Measurements from ENCODE around the gene PTGFRN.
"Not testable (repeated sequence)": the region's sequence is repeated elsewhere in the genome, so short reads cannot be mapped to it uniquely, and the experiment has no call there.

PTGFRN gene

DNA sequence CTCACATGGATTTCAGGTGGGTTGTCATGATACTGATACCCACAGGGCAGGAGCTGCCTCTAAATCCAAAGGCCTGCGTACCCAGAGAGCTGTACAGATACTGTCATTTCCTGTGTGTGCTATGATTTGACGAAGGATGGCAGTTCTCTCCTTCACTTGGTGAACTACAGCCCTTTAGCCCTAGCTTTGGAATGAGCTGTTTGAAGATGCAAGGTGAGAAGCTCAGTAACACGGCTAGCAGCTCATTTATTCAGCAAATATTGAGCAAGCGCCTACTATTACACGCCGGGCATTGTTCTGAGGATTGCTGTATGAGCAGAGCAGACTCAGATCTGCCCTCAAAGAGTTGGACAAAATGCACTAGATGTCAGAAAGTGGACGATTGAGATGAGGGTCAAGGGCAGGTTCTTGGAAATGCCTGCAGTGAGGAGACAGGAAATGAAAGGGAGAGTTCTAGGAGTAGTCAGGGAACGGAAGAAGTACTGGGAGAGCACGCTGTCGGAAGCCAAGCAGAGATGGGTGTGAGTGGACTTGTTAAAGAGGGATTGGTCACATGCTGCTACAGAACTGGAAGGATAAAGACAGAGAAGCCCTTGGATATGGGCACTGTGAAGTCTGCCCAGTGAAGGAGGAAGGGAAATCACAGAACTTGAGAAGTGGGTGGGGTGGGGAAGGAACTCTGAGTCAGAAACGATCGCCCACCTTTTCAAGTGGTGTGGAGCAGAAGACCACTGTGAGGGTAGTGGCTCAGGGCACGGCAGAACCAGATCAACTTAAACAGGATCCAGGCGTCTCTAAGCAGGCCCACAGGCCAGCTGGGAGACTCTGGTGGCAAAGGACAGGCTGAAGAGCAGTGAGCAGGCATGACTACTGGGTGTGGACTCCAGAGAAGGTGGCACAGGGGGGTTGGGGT is 7.1 kb downstream of the PTGFRN start:
- peak; percentile 25 for DNase-seq

DNA sequence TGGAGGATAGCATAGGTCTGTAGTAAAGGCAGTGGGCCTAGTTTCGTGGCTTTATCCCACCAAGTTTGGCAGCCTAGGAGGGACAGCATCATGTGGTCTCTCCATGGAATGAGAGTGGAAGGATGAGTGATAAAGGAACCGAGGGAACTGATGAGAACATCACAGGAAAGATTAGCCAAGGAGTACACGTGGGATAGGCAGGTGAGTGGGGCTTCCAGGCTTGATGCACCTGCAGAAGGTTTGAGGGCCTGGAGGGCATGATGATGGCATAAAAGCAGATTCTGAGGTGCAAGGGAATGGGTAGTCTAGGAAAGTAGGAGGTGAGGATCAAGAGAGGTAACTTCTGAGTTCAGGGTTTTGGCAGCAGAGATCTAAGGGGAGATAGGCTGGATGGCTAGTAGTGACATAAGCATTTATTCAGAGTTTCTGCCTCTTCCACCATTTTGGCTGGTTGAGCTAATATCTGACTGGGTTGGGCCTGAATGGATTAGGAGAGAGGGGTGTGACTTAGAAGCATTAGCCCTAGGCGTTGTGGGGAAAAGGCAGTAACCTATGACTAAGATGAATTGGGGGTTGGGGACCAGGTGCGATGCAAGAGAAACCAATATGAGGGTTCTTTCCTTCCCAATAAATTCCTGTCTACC is 9.1 kb downstream of the PTGFRN start:
- no peak for DNase-seq

DNA sequence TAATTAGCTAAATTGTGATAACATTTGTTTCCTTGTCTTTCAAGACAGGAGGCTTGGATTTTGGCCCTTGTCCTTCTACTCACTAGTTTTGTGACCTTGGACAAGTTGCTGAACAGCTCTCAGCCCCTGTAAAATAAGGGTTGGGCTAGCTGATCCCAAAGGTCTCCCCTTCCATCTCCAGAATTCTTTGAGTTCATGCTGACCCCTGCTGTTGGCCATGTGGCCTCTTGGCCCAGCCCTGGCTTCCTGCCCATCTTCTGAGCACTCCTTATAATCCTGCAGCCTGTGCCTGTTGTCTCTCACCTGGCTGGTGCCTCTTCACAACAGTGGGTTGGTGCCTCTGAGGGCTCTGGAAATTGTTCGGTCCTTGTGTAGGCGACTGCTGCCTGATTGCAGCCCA is 10.1 kb downstream of the PTGFRN start:
- no peak for DNase-seq

DNA sequence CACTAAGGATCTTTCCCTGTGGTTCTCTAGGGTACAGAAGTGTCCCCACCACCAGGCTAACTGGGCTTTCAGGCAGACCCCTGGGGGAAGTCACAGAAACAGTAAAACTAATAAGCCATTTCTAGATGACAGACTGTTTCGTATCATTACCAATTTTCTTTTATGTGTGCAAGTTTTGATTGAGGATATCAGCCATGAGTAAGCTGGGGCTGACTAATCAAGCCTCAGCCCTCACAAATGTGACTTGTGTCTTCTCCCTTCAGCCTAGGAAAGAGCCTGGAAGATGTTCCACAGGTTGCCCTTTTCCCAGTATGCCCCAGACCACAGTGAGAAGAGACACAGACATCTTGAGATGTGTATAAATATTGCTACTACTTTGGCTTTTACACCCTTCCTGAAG is 10.5 kb downstream of the PTGFRN start:
- DNase-seq: peak; percentile 29

DNA sequence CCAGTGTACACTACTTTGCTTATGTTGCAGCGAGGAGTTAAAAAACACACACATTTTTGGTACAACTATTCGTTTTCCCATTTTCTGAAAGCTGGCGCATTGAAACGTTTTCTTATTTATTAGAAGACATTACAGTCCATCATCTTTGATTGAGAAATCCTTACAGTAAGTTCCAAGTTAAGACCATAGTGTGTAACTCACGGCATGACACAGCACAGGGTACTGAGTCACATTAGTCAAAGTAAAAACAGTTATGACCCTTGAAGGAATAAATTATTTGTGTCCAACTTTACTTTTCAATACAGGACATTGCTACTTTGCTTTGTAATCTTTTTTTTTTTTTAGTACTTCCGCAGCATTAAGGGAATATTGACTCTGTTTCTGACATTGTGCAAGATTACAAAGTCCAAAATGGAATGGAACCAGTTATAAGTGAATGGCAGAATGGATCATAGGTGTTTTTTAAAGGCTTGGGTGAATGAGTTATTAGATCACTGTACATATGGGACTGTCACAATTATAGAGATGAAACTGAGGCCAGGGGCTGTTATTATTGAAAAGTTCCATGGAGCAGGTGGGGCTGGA is 11.7 kb downstream of the PTGFRN start:
- peak; percentile 24 for DNase-seq

DNA sequence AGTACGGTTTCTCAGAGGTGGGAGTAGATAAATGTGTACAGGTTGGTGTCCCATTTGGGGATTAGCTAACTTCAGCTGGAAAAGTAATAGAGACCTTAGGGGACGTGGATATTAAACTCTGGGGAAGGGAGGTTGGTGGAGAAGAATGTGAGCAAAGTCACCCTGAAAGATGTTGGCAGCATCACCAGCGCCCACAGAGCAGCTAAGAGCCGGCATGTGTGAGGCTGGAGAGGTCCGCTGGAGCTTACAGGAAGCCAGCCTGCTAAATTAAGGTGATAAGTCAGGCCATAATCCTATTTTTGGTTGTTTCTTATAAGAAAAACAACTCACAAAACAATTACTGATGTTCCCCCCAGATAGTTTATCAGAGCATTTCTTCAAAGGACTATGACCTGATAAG is 12.2 kb downstream of the PTGFRN start:
- no peak for DNase-seq

DNA sequence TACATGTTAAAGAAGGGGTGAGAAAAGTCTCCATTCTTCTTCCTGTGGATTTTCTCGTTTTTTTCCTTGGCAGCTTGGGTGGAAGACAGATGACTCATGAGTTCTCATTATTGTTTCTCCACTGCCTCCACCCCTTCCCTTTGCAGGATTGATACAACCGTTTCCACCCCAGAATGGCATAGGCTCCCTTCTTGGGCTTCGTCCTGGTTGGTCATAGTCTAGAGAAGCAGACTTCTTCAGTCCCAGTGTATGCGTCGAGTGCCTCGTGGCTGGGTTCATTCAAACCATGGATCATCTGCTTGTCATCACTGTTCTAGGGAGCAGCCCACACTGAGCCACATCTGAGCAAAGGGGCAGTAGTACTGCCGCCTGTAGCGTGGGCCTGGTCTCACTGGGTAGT is 13.7 kb downstream of the PTGFRN start:
- no peak for DNase-seq

DNA sequence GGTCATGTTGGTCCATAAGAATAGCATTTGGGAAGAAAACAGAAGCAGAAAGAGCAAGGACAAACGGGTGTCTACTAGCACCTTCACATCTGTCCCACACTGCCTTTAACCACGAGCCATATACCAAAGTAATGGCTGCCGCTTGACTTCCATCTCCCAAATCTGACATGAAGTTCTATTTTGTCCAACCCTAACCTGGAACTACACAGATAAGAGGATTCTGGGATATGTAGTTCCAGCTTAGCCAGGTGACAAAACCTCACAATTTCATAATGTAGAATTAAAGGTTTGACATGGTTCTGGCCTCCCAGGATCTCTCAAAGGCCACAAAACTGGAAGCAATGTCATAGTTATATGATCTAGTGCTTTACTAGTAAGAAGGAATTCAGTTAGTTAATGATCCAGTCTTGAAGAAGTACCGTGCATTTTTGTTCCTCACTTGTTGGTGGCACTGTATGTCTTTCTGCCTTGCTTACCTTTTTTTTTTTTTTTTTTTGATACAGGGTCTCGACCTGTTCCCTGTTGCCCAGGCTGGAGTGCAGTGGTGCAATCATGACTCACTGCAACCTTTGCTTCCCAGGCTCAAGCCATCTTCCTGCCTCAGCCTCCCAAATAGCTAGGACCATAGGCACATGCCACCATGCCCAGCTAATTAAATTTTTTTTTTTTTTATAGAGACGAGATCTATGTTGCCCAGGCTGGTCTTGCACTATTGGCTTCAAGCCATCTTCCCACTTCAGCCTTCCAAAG is 17.5 kb downstream of the PTGFRN start:
- DNase-seq: no peak

DNA sequence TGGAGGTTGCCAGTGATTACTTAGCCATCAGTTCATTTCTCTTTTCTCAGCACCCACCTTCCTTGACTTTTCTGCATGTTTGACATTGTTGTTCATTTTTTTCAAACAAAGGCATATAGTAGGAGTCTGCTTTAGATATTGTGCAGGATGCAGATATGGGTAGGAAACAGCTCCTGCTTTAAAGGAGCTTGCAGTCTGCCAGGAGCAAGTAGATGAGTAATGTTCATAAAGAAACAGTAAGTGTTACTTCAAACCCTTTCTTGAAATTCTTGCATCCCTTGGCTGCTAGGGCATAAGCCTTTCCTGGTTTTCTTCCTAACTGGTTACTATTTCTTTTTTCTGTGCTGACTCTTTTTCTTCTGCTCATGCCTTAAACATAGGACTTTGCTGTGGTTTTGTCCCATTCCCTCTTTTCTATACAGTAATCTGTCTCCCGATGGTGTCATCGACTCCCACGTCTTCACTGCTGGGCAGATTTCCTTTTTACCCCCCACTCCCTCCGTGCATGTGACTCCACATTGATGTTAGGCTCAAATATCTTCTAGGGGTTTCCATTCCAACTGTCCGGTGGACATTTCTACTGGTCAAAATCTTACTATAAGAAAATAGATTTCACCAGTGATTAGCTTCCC is 20.4 kb downstream of the PTGFRN start:
- DNase-seq: no peak

DNA sequence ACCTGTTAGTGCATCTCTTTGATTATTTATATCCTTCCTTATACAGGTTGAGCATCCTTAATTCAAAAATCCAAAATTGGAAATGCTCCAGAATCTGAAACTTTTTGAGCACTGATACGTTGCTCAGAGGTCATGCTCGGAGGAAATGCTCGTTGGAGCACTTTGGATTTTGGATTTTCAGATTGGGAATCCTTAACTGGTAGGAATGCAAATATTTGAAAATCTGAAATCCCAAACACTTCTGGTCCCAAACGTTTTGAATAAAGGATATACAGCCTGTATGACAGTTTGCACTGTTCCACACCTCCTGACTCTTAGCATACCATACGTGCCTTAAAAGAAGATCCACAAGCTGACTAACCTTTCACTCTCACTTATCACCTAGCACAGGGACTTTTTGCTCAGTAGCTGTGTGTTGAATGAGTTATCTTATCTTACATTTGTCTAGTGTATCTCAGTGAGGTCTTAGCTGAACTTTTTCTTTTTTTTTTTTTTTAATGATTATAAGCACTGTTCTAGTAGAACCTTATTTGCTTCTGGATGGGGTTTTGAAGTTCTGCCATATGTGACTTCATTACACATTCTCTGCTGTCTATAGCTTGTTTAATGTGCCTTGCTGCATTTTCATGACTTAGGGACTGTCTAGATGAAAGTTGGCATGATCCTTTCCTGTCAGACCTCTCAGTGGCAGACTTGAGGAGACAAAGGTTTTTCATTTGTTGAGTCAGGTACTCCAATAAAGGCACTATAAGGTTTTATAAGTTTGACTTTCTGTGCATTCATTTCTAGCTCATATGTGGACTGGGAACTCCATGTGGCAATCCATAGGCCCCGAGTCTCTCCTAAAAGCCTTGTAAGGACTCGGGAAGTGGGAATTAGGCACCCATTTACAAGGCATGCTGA is 21.6 kb downstream of the PTGFRN start:
- no peak for DNase-seq

DNA sequence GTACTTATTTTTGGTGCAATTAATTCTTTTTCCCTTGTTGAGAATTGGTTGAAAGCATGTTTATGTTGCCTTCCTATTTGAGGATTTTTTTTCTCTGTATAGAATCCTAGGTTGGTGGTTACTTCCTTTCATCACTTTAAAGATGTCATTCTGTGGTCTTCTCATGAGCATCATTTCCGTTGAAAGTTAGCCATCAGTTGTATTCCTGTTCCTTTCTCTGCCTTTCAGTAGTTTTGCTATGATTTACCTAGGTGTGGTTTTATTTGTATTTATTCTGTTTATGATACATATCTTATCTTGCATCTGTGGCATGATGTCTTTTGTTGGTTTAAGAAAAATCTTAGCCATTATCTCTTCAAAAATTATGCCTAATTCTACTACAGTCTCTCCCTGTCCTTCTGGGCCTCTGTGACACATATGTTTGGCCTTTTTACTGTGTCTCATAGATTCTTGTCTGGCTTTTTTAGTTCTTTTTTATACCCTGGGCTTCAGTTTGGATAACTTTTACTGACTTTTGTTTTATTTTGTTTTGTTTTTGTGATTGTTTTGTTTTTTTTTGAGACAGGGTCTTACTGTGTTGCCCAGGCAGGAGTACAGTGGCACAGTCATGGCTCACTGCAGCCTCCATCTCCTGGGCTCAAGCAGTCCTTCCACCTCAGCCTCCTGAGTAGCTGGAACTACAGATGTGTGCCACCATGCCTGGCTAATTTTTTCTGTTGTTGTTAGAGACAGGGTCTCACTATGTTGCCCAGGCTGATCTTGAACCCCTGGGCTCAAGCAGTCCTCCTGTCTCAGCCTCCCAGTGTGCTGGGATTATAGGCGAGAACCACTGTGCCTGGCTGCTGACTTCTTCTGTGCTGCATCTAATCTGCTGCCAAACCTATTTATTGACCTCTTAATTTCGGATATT is 24.1 kb downstream of the PTGFRN start:
- no peak for DNase-seq

DNA sequence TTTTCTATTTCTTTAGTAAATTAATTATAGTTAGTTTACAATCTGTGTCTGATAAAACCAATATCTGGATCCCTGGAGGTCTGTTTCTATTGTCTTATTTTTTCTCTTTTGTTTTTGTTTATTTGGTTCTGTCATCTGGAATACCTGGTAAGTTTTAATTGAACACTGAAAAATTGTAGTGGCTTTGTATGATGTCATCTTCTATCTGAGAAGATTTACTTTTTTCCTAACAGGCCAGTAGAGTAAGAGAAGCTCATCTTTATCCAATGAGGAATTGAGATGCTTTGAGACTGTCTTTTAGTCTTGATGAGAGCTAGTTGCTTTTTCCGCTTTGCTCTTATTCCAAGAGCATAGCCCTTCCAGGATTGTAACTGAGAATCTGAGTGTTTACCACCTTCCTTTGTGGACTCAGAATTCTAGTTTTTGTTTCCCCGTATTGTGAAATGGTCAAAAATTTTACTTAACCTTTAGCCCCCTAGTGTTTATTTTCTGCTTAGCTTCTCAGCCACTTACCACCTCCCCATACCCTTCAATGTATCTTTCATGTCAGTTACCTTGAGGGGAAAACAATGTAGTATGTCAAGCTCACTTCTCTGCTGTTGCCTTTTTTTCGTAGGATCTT is 25.0 kb downstream of the PTGFRN start:
- peak; percentile 59 for DNase-seq

DNA sequence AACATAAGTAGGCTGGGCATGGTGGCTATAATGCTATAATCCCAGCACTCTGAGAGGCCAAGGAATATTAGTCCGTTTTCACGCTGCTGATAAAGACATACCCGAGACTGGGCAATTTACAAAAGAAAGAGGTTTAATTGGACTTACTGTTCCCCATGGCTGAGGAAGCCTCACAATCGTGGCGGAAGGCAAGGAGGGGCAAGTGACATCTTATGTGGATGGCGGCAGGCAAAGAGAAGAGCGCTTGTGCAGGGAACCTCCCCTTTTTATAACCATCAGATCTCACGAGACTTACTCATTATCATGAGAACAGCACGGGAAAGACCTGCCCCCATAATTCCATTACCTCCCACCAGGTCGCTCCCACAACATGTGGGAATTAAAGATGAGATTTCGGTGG is 28.5 kb downstream of the PTGFRN start:
- no peak for DNase-seq

DNA sequence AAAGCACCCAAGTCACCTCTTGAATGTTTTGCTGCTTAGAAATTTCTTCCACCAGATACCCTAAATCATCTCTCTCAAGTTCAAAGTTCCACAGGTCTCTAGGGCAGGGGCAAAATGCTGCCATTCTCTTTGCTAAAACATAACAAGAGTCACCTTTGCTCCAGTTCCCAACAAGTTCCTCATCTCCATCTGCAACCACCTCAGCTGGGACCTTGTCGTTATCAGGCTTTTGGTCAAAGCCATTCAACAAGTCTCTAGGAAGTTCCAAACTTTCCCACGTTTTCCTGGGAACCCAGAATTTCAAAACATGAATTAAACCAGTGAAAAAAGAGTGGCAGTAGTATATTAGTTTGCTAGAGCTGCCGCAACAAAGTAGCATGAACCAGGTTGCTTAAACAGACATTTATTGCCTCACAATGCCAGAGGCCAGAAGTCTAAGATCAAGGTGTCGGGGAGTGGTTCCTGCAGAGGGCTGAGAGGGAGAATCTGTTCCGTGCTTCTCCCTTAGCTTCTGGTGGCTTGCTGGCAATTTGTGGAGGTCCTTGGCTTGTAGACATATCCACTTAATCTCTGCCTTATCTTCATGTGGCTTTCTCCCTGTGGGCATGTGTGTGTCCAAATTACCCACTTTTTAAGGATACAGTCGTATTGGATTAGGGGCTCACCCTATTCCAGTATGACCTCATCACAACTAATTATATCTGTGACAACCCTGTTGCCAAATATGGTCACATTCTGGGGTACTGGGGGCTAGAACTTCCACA is 30.2 kb downstream of the PTGFRN start:
- not testable (repeated sequence) for DNase-seq

DNA sequence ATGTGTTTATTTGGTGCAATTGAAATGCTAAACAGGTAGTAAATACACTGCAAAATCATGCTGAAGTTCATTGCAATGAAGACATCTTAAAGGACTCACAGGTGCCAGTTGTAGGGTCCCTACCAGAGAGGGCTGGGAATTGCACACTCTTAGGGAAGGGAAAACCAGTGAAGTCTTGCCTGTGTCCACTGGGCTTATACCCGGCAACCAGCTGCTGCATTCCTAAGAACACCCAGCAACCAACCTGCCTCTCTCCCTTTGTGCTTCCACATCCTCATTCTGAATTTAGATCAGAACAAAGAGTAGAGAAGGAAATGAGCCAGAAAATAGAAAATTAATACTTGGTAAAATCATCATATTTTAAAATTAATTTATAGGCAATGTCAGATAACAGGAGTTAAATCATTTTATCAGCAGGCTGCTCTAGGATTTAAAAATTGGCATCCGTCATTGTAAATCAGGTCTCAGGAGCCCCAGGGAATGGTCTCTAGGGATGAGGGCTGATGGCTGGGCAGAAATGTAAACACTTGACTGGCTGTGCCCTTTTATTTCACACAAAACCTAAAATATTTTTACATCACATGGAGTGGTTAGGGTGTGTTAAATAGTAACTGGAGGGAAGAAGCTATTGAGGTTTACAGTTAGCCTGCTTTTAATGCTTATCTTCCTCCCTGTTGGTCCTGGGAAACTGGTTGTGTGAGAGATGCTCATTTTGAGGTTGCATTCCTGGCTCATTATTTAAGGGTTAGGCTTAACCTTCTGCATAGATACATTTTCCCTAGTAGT is 31.3 kb downstream of the PTGFRN start:
- no peak for DNase-seq

DNA sequence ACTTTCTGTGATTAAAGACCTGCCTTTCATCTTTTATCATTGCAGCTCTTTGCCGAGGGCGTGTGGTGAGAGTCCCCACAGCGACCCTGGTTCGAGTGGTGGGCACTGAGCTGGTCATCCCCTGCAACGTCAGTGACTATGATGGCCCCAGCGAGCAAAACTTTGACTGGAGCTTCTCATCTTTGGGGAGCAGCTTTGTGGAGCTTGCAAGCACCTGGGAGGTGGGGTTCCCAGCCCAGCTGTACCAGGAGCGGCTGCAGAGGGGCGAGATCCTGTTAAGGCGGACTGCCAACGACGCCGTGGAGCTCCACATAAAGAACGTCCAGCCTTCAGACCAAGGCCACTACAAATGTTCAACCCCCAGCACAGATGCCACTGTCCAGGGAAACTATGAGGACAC is 32.0 kb downstream of the PTGFRN start:
- no peak for DNase-seq

DNA sequence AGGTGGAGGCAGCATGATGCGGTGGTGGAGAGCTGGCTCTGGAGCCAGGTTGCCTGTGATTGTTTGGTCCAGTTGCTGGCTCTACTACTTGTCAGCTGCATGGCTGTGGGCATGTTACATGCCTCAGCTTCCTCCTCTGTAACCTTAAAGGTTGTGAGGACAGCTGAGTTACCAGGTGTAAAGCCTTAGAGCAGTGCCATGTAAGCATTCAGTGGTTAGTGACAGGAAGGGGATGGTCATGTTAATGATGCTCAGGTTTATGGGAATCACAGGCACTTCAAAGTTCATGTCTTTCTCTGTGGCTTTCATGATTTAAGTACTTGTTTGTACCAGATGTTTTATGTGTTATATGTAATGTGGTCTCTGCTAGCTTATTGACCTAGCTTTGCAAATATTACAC is 32.6 kb downstream of the PTGFRN start:
- DNase-seq: no peak

DNA sequence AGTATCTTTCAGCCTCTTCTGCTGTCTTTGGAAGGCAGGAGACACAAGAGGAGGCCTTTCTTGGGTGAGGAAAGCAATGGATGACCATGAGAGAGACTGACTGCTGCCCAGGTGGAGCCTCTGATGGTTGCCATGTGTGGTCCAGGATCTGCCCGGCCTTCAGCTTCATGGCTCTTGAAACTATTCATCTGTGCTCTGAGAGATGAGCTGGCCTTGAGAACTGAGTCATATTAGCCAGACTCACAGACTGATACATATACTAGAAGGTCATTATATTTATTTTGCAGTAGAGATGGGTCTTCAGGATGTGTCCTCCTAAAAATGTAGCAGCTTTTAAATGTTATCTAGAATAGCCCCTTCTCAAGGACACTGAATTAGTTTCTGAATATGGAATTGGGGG is 33.7 kb downstream of the PTGFRN start:
- no peak for DNase-seq

DNA sequence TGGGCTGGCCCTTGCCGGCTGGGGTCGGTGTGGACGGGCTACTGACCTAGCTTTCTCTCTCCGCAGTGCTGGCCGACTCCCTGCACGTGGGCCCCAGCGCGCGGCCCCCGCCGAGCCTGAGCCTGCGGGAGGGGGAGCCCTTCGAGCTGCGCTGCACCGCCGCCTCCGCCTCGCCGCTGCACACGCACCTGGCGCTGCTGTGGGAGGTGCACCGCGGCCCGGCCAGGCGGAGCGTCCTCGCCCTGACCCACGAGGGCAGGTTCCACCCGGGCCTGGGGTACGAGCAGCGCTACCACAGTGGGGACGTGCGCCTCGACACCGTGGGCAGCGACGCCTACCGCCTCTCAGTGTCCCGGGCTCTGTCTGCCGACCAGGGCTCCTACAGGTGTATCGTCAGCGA is 34.9 kb downstream of the PTGFRN start:
- DNase-seq: no peak

All from suppressor macrophage treated with lipopolysaccharide for 4 hours (primary cell).